Nephron (organoid): ENCODE measurements around the gene TIGD1.
A peak's percentile ranks its signal among the peaks of the same experiment; 100 is the strongest.

Source experiments
- H3K27ac Mint-ChIP-seq, 3 experiments: 2 replicates each; pipeline ENCODE4 v1.8.0; 2020; ENCODE audit warnings: mixed read lengths in 3 of 3, mild to moderate bottlenecking in 2 of 3, moderate library complexity in 1 of 3
- H3K27me3 Mint-ChIP-seq: 2 replicates; pipeline ENCODE4 v1.8.0; 2021; ENCODE audit warnings: low read depth, mild to moderate bottlenecking, moderate library complexity, mixed read lengths
- H3K36me3 Mint-ChIP-seq: 2 replicates; pipeline ENCODE4 v1.8.0; 2020; ENCODE audit warnings: low read depth, mixed read lengths
- H3K4me1 Mint-ChIP-seq: 2 replicates; pipeline ENCODE4 v1.8.0; 2020; ENCODE audit warnings: mixed read lengths
- H3K4me3 Mint-ChIP-seq, 3 experiments: 2 replicates each; pipeline ENCODE4 v1.8.0; 2020; ENCODE audit warnings: mild to moderate bottlenecking in 3 of 3, mixed read lengths in 3 of 3, moderate library complexity in 2 of 3
- H3K9me3 Mint-ChIP-seq: 2 replicates; pipeline ENCODE4 v1.8.0; 2020; ENCODE audit warnings: mixed read lengths
- TF ChIP-seq, protein P1 (sequence below), 3 experiments: fragments of 200-600 bp; sonication (generic); IDR thresholded peaks; one replicate each; pipeline ENCODE4 v1.5.0; 2021; ENCODE audit warnings: antibody characterized with exemption in 3 of 3; ENCODE audit not compliant: unreplicated experiment in 3 of 3

Gene TIGD1

DNA sequence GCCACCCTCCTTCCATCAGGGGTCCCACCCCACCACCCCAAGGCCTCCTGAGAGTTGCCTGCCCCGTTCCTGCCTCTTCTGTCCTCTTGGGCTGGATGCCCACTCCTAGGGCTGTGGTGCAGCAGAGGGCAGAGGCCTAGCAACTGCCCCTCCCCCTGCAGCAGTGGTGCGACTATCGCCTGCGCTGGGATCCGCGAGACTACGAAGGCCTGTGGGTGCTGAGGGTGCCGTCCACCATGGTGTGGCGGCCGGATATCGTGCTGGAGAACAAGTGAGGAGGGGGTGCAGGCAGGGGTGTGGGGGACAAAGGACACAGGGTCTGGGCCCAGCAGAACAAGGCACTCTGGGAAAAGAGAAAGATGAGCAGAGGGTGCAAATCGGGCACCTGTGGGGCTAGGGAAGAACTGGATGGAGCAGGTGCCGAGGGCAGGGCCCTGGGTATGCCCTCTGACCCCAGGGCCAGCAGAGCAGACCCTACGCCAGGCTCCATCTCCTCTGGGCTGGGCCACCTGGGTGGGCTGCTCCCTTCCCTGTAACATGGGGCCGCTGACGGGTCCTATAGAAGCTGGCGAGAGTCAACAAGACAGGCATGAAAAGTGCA is 9.8 kb downstream of the TIGD1 start:
- Mint-ChIP-seq H3K9me3 (peaks cover 2% of the 10 kb centered on the region), H3K27ac (no peak overlapping the region), H3K4me3 (peak overlapping the region; percentile 65 to 89 (median 72)), H3K27me3 (no peaks in the 10 kb centered on the region), H3K4me1 (peaks cover 47% of the 10 kb centered on the region), H3K36me3 (peaks cover 16% of the 10 kb centered on the region)
- TF ChIP-seq, protein P1, sequence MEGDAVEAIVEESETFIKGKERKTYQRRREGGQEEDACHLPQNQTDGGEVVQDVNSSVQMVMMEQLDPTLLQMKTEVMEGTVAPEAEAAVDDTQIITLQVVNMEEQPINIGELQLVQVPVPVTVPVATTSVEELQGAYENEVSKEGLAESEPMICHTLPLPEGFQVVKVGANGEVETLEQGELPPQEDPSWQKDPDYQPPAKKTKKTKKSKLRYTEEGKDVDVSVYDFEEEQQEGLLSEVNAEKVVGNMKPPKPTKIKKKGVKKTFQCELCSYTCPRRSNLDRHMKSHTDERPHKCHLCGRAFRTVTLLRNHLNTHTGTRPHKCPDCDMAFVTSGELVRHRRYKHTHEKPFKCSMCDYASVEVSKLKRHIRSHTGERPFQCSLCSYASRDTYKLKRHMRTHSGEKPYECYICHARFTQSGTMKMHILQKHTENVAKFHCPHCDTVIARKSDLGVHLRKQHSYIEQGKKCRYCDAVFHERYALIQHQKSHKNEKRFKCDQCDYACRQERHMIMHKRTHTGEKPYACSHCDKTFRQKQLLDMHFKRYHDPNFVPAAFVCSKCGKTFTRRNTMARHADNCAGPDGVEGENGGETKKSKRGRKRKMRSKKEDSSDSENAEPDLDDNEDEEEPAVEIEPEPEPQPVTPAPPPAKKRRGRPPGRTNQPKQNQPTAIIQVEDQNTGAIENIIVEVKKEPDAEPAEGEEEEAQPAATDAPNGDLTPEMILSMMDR (IDR thresholded peaks at IDR 0.05; ENCODE audit: unreplicated experiment in 3 of 3), result no peak

DNA sequence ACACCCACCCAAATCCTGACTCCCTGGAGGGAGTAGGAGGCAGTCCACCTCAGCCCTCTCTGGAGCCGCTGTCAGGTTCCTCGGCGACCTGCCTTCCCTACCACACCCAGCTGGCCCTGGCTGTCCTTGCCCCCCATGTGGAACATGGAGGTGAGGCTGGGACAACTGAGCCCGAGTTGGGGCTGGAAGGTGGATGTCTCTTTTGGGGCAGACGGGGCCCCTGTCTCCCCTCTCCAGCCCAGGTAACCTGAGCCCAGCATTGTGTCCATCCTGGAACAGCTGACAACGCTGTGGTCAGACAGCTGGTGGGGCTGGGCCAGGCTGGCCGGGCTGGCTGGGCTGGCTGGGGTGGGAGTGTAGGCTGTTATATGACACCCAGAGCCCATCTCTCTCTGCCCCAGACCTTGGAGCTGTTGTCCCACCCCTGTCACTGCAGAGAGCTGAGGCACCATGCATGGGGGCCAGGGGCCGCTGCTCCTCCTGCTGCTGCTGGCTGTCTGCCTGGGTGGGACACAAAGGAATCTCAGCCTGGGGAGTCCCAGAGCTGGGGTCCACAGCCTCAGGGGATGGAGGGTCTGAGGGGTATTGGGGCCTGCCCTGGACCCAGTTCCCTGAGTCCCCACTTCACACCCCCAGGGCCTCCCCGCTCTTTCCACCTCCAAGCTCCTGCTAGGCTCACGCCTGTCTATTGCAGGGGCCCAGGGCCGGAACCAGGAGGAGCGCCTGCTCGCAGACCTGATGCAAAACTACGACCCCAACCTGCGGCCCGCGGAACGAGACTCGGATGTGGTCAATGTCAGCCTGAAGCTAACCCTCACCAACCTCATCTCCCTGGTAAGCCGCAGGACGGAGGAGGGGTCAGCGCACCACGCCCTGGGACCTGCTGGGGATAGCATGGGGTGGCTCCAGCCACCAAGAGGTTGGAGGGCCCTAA is 10.8 kb downstream of the TIGD1 start, which contains the start of gene CHRNG:
TSS of gene CHRNG (plus strand) at position 395 of the 934 bp plus-strand sequence. CDS start at position 451, 56 bp downstream.
- Mint-ChIP-seq H3K9me3 (no peaks in the 10 kb centered on the region), H3K27me3 (no peaks in the 10 kb centered on the region), H3K4me3 (peak within 1 kb of the TSS; percentile 65 to 89 (median 72)), H3K27ac (peak within 1 kb of the TSS; percentile 52 to 73 (median 64)), H3K4me1 (peaks cover 49% of the 10 kb centered on the region), H3K36me3 (peaks cover 8% of the 10 kb centered on the region)
- TF ChIP-seq, protein P1 (IDR thresholded peaks at IDR 0.05; ENCODE audit: unreplicated experiment in 3 of 3), result no peak

GRCh38 chr2:232538671-232539070 is 11.7 kb downstream of the TIGD1 start:
- H3K36me3 Mint-ChIP-seq, result peaks cover 2% of the 10 kb centered on the region
- H3K4me1 Mint-ChIP-seq, result peaks cover 58% of the 10 kb centered on the region
- peak overlapping the region; percentile 52 to 73 (median 64) for H3K27ac Mint-ChIP-seq
- H3K27me3 Mint-ChIP-seq, result no peaks in the 10 kb centered on the region
- TF ChIP-seq, protein P1 (IDR thresholded peaks at IDR 0.05; ENCODE audit: unreplicated experiment in 3 of 3), result no peak
- peak overlapping the region in 2 of 3 experiments; percentile 72 to 89 for H3K4me3 Mint-ChIP-seq
- H3K9me3 Mint-ChIP-seq, result no peaks in the 10 kb centered on the region

GRCh38 chr2:232537499-232537898 is 12.9 kb downstream of the TIGD1 start:
- H3K36me3 Mint-ChIP-seq, result no peaks in the 10 kb centered on the region
- TF ChIP-seq, protein P1 (IDR thresholded peaks at IDR 0.05; ENCODE audit: unreplicated experiment in 3 of 3), result no peak
- H3K27me3 Mint-ChIP-seq, result no peaks in the 10 kb centered on the region
- H3K27ac Mint-ChIP-seq, result peak overlapping the region; percentile 23 to 68 (median 52)
- H3K4me1 Mint-ChIP-seq, result peaks cover 63% of the 10 kb centered on the region
- H3K4me3 Mint-ChIP-seq, result peak overlapping the region in 1 of 3 experiments; percentile 30
- no peaks in the 10 kb centered on the region for H3K9me3 Mint-ChIP-seq

DNA sequence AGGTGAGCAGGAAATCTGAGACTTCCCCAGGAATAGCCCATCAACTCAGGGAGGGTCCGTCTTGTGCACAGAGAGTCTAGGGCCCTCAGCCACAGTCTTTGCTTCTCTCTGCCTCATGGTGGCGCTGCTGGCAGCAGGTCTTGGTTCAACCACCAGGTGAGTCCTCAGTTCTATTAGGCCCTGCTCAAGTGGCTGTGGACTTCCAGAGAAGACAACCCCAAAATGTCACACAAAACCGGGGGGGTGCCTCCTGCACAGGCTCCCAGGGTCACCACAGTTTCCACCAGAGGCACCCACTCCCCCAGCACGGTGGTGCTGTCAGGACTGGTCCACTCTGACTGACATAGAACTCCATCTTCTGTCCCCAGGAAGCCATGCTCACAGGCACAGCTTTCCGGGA is 13.3 kb downstream of the TIGD1 start:
- Mint-ChIP-seq H3K4me1 (peaks cover 61% of the 10 kb centered on the region), H3K9me3 (no peaks in the 10 kb centered on the region), H3K4me3 (peak overlapping the region in 1 of 3 experiments; percentile 30), H3K36me3 (no peaks in the 10 kb centered on the region), H3K27me3 (no peaks in the 10 kb centered on the region), H3K27ac (peak overlapping the region; percentile 23 to 68 (median 52))
- TF ChIP-seq, protein P1 (IDR thresholded peaks at IDR 0.05; ENCODE audit: unreplicated experiment in 3 of 3), result peak in 1 of 3 experiments; percentile 31
